HepG2 (cell line): ENCODE data around the gene FOSB. TPM values are rescaled to one million over a fixed set of nuclear protein-coding genes. Genes with fewer than 3 reads are reported as not detected.

Experiments used
- GTF3A ChIP-seq: sonication (generic); formaldehyde crosslinking; conservative IDR thresholded peaks from 2 replicates; pipeline ENCODE4 v1.4.0; 2020; ENCODE audit warnings: mild to moderate bottlenecking, missing genetic modification reagents
- KDM4B ChIP-seq: sonication (generic); formaldehyde crosslinking; IDR thresholded peaks from 2 replicates; pipeline ENCODE4 v1.4.0; 2020; ENCODE audit warnings: missing genetic modification reagents
- KLF13 ChIP-seq: sonication (generic); formaldehyde crosslinking; IDR thresholded peaks from 2 replicates; pipeline ENCODE4 v1.4.0; 2020; ENCODE audit warnings: mild to moderate bottlenecking, missing genetic modification reagents
- KMT2B ChIP-seq: IDR thresholded peaks from 2 replicates; pipeline ENCODE4 v1.6.1; 2016; ENCODE audit warnings: missing genetic modification reagents, missing compliant biosample characterization
- RXRA ChIP-seq: sonication (generic); formaldehyde crosslinking; IDR thresholded peaks from 2 replicates; pipeline ENCODE4 v1.5.1; 2020; ENCODE audit warnings: missing genetic modification reagents
- SAFB2 ChIP-seq: sonication (generic); formaldehyde crosslinking; IDR thresholded peaks from 2 replicates; pipeline ENCODE4 v1.5.1; 2020; ENCODE audit warnings: missing genetic modification reagents, low read depth, mild to moderate bottlenecking, borderline replicate concordance
- THAP8 ChIP-seq: sonication (generic); formaldehyde crosslinking; IDR thresholded peaks from 2 replicates; pipeline ENCODE4 v1.5.1; 2020; ENCODE audit warnings: missing genetic modification reagents, mild to moderate bottlenecking, borderline replicate concordance
- ZNF234 ChIP-seq: sonication (generic); formaldehyde crosslinking; conservative IDR thresholded peaks from 2 replicates; pipeline ENCODE4 v1.5.1; 2020; ENCODE audit warnings: mild to moderate bottlenecking, missing genetic modification reagents
- ZNF253 ChIP-seq: sonication (generic); formaldehyde crosslinking; IDR thresholded peaks from 2 replicates; pipeline ENCODE4 v1.8.0; 2022; ENCODE audit warnings: mild to moderate bottlenecking, missing genetic modification reagents, borderline replicate concordance
- ZNF263 ChIP-seq: sonication (generic); formaldehyde crosslinking; IDR thresholded peaks from 2 replicates; pipeline ENCODE4 v1.4.0; 2020; ENCODE audit warnings: missing genetic modification reagents
- ZNF333 ChIP-seq: sonication (generic); formaldehyde crosslinking; IDR thresholded peaks from 2 replicates; pipeline ENCODE4 v1.4.0; 2020; ENCODE audit warnings: mild to moderate bottlenecking, missing genetic modification reagents, borderline replicate concordance
- ZNF432 ChIP-seq: sonication (generic); formaldehyde crosslinking; IDR thresholded peaks from 2 replicates; pipeline ENCODE4 v1.5.0; 2020; ENCODE audit warnings: missing genetic modification reagents, mild to moderate bottlenecking, borderline replicate concordance
- ZNF44 ChIP-seq: sonication (generic); formaldehyde crosslinking; IDR thresholded peaks from 2 replicates; pipeline ENCODE4 v1.5.1; 2020; ENCODE audit warnings: mild to moderate bottlenecking, missing genetic modification reagents
- ZNF883 ChIP-seq: sonication (generic); formaldehyde crosslinking; IDR thresholded peaks from 2 replicates; pipeline ENCODE4 v1.5.1; 2020; ENCODE audit warnings: mild to moderate bottlenecking, missing genetic modification reagents; ENCODE audit errors: not compliant biosample characterization
- ZXDC ChIP-seq: sonication (generic); formaldehyde crosslinking; IDR thresholded peaks from 2 replicates; pipeline ENCODE4 v1.5.0; 2020; ENCODE audit warnings: mild to moderate bottlenecking, missing genetic modification reagents
- polyA plus RNA-seq, 8 experiments: library from polyadenylated mRNA; depleted of rRNA in 3 of 8; stranded (reverse) in 7 of 8; unstranded in 1 of 8; fragments of >200 nt; fragmentation: Illumina TruSeq in 4 of 8; extraction: Trizol in 4 of 8; gene quantifications; 2 replicates each; pipeline versions ENCODE4 v1.2.1 to v1.2.3, GENCODE V29; 2011 to 2016; ENCODE audit warnings: low read depth in 4 of 8, missing spikeins in 1 of 8, mixed read lengths in 1 of 8; ENCODE audit not compliant: insufficient read depth in 1 of 8
- total RNA-seq, 5 experiments: library from RNA; depleted of rRNA; stranded (reverse); fragments of >200 nt; fragmentation: Illumina TruSeq; extraction: Trizol; gene quantifications; 2 replicates each; pipeline ENCODE4 v1.2.3, GENCODE V29; 2016; ENCODE audit warnings: low read depth in 1 of 5
- TF ChIP-seq, protein P1 (sequence below): sonication (generic); formaldehyde crosslinking; IDR thresholded peaks from 2 replicates; pipeline ENCODE4 v1.4.0; 2020; ENCODE audit warnings: missing genetic modification reagents, borderline replicate concordance
- TF ChIP-seq, protein P2 (sequence below): sonication (generic); formaldehyde crosslinking; IDR thresholded peaks from 2 replicates; pipeline ENCODE4 v1.4.0; 2020; ENCODE audit warnings: missing genetic modification reagents, mild to moderate bottlenecking, borderline replicate concordance
- TF ChIP-seq, protein P3 (sequence below): sonication (generic); formaldehyde crosslinking; IDR thresholded peaks from 2 replicates; pipeline ENCODE4 v1.4.0; 2020; ENCODE audit warnings: missing genetic modification reagents

Gene FOSB
- total and polyA plus RNA-seq, 2 of the 13 experiments (the other 11 are each of a cell fraction or from before 2014, with no cell fraction given), result 2.8 to 6.0 TPM

GRCh38 chr19:45514376-45515051, 46.7 kb downstream of the FOSB start (continued):
- TF ChIP-seq ZNF432 (CRISPR knock-in tag) (no peak), ZNF234 (no peak), ZNF883 (no peak), GTF3A (CRISPR knock-in tag) (no peak), KLF13 (CRISPR knock-in tag) (no peak), KMT2B (no peak), SAFB2 (CRISPR knock-in tag) (0 out of 2 replicates have a peak, but pooled peaks have one; percentile 26), ZNF253 (no peak), ZNF333 (CRISPR knock-in tag) (no peak), ZNF263 (CRISPR knock-in tag) (no peak), ZXDC (no peak), ZNF44 (CRISPR knock-in tag) (no peak), THAP8 (CRISPR knock-in tag) (no peak), RXRA (CRISPR knock-in tag) (peak; percentile 56; the same call in 1 of the 2 replicates), KDM4B (CRISPR knock-in tag) (no peak)
- TF ChIP-seq, protein P1, sequence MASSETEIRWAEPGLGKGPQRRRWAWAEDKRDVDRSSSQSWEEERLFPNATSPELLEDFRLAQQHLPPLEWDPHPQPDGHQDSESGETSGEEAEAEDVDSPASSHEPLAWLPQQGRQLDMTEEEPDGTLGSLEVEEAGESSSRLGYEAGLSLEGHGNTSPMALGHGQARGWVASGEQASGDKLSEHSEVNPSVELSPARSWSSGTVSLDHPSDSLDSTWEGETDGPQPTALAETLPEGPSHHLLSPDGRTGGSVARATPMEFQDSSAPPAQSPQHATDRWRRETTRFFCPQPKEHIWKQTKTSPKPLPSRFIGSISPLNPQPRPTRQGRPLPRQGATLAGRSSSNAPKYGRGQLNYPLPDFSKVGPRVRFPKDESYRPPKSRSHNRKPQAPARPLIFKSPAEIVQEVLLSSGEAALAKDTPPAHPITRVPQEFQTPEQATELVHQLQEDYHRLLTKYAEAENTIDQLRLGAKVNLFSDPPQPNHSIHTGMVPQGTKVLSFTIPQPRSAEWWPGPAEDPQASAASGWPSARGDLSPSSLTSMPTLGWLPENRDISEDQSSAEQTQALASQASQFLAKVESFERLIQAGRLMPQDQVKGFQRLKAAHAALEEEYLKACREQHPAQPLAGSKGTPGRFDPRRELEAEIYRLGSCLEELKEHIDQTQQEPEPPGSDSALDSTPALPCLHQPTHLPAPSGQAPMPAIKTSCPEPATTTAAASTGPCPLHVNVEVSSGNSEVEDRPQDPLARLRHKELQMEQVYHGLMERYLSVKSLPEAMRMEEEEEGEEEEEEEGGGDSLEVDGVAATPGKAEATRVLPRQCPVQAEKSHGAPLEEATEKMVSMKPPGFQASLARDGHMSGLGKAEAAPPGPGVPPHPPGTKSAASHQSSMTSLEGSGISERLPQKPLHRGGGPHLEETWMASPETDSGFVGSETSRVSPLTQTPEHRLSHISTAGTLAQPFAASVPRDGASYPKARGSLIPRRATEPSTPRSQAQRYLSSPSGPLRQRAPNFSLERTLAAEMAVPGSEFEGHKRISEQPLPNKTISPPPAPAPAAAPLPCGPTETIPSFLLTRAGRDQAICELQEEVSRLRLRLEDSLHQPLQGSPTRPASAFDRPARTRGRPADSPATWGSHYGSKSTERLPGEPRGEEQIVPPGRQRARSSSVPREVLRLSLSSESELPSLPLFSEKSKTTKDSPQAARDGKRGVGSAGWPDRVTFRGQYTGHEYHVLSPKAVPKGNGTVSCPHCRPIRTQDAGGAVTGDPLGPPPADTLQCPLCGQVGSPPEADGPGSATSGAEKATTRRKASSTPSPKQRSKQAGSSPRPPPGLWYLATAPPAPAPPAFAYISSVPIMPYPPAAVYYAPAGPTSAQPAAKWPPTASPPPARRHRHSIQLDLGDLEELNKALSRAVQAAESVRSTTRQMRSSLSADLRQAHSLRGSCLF, result no peak
- TF ChIP-seq, protein P2, sequence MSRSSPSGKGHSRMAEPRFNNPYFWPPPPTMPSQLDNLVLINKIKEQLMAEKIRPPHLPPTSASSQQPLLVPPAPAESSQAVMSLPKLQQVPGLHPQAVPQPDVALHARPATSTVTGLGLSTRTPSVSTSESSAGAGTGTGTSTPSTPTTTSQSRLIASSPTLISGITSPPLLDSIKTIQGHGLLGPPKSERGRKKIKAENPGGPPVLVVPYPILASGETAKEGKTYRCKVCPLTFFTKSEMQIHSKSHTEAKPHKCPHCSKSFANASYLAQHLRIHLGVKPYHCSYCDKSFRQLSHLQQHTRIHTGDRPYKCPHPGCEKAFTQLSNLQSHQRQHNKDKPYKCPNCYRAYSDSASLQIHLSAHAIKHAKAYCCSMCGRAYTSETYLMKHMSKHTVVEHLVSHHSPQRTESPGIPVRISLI, result no peak
- TF ChIP-seq, protein P3, sequence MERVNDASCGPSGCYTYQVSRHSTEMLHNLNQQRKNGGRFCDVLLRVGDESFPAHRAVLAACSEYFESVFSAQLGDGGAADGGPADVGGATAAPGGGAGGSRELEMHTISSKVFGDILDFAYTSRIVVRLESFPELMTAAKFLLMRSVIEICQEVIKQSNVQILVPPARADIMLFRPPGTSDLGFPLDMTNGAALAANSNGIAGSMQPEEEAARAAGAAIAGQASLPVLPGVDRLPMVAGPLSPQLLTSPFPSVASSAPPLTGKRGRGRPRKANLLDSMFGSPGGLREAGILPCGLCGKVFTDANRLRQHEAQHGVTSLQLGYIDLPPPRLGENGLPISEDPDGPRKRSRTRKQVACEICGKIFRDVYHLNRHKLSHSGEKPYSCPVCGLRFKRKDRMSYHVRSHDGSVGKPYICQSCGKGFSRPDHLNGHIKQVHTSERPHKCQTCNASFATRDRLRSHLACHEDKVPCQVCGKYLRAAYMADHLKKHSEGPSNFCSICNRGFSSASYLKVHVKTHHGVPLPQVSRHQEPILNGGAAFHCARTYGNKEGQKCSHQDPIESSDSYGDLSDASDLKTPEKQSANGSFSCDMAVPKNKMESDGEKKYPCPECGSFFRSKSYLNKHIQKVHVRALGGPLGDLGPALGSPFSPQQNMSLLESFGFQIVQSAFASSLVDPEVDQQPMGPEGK, result peak; percentile 87
